HG03139 (cell line): Measurements from ENCODE around the gene AMOTL1.
"Not testable (repeated sequence)": the region's sequence is repeated elsewhere in the genome, so short reads cannot be mapped to it uniquely, and the experiment has no call there.

ENCODE experiments used
- ATAC-seq: cut with Tn5 transposase; IDR thresholded peaks from one replicate; pipeline ENCODE4 v1.9.1; 2021; ENCODE audit not compliant: unreplicated experiment

Gene AMOTL1

DNA sequence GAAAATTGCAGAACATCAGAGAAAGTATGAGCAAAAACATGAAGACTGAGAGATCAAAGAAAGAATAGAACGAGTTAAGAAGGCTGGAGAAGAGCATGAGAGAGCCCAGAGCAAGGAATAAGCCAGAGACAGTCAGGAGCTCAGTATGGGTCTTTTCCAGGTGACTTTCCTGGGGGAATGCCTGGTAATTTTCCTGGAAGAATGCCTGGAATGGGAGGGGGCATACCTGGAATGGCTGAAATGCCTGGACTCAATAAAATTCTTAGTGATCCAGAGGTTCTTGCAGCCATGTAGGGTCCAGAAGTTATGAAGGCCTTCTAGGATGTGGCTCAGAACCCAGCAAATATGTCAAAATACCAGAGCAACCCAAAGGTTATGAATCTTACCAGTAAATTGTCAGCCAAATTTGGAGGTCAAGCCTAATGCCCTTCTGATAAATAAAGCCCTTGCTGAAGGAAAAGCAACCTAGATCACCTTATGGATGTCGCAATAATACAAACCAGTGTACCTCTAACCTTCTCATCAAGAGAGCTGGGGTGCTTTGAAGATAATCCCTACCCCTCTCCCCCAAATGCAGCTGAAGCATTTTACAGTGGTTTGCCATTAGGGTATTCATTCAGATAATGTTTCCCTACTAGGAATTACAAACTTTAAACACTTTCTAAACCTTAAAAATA lies 145.7 kb downstream of the AMOTL1 start:
- ATAC-seq = not testable (repeated sequence)

GRCh38 chr11:94920311-94920710 lies 152.2 kb downstream of the AMOTL1 start:
- ATAC-seq = no peak

GRCh38 chr11:94922321-94923003 lies 154.3 kb downstream of the AMOTL1 start:
- no peak for ATAC-seq

DNA sequence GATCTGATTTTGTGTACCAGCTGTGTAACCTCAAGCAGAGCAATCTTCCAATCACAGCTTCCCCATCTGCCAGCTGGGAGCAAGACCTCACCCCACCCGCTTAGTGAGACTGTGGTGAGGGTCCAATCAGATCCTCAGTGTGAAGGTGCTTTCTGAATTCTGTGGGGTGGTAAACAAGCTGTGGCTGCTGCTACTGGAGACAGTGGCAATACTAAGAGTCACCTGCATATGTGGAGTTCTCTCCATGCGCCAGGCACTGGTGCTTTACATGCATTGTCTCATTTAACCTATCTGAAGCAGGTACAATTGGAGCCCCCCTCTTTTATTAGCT lies 154.8 kb downstream of the AMOTL1 start:
- ATAC-seq = no peak

DNA sequence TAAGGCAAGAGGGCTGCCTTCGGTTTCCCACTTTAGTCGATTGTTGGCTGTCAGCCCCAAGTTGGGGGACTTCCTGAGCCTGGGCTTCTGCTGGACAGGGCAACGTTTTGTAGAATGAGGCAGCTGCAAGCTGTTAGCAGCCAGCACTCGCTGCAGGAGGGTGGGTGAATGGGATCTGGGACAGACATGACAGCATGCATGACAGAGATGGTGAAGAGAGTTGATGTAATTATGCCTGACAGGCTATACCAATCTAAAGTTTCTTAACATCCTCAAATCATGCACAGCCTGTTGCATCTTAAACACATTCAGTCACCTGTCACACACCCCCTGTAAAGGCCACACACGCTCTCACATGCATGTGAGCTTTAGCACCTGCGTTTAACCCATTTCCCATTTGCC lies 156.0 kb downstream of the AMOTL1 start:
- ATAC-seq = no peak

DNA sequence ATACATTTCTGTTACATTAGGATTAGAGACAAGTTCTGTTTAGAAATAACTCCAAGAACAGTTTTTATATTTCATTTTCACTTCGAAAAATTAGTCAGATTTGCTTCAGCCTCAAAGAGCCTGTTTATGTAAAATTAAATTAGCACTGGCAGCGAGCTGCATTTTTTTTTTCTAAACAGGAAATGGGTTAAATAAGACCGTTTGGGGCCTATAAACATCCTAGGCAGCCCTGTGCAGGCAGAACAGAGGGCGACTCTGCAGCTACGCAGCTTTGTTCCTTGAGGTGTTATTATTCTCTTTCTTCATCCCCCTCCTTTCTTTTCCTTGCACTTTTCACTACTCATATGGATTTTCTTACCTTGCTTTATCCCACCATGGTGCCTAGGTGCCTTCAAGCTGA lies 156.5 kb downstream of the AMOTL1 start:
- ATAC-seq = no peak

- peak; percentile 70 for ATAC-seq
Observed at GRCh38 chr11:94925422-94926270, 157.5 kb downstream of the AMOTL1 start.

DNA sequence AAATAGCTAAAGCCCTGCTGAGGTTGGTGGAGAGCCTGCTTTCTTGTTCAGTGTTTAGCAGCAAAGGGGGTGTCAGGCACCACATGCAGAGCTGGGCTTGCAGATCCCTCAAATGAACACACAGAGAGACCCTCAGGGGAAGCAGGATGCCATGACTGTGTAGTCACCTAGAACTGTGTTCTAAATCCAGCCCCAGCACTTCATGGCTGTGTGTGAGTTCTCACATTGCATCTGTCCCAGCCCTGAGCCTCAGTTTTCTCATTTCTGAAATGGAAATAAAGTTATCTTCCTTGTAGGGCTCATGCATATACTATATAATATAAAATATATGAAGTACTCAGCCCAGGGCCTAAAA lies 158.1 kb downstream of the AMOTL1 start:
- no peak for ATAC-seq
